GM19099 (cell line): Measurements from ENCODE around the gene ATXN1L.
A peak's percentile ranks its signal among the peaks of the same experiment; 100 is the strongest.

Source experiments
- POLR2A ChIP-seq: IDR thresholded peaks from 3 replicates; pipeline ENCODE4 v1.6.1; 2011; ENCODE audit warnings: low read depth; ENCODE audit not compliant: insufficient read length; ENCODE audit errors: extremely low read depth

Gene ATXN1L, protein sequence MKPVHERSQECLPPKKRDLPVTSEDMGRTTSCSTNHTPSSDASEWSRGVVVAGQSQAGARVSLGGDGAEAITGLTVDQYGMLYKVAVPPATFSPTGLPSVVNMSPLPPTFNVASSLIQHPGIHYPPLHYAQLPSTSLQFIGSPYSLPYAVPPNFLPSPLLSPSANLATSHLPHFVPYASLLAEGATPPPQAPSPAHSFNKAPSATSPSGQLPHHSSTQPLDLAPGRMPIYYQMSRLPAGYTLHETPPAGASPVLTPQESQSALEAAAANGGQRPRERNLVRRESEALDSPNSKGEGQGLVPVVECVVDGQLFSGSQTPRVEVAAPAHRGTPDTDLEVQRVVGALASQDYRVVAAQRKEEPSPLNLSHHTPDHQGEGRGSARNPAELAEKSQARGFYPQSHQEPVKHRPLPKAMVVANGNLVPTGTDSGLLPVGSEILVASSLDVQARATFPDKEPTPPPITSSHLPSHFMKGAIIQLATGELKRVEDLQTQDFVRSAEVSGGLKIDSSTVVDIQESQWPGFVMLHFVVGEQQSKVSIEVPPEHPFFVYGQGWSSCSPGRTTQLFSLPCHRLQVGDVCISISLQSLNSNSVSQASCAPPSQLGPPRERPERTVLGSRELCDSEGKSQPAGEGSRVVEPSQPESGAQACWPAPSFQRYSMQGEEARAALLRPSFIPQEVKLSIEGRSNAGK

GRCh38 chr16:71845639-71846430, at the start of gene ATXN1L:
TSS of gene ATXN1L (plus strand) at chr16:71845976. CDS start at chr16:71849741, 3,765 bp downstream.
- peak; percentile 80 for TF ChIP-seq POLR2A

DNA sequence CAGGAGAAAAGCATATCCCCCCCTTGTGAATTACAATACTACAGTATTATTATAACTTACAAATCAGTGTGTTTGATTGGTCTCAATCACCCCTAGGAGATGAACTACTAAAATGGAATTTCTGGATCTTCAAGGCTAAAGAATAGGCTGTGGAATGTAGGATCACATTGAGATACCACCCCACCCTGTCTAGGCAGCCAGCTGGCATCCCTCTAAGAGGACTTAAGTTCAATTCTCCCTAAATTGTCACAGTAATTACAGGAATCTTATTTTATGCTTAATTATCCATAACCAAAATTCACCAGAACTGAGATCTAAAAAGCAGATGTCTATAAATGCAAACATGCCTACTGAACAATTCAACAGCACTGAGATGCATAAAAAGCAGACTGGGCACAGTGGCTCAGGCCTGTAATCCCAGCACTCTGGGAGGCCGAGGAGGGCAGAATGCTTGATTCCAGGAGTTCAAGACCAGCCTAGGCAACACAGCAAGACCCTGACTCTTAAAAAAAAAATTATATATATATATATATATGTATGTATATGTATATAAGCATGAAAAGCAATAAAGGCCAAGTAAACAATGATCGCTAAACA, 49.2 kb upstream of the ATXN1L start:
- no peak for TF ChIP-seq POLR2A

- TF ChIP-seq POLR2A, result no peak
Observed at GRCh38 chr16:71803305-71803690, 42.5 kb upstream of the ATXN1L start.

DNA sequence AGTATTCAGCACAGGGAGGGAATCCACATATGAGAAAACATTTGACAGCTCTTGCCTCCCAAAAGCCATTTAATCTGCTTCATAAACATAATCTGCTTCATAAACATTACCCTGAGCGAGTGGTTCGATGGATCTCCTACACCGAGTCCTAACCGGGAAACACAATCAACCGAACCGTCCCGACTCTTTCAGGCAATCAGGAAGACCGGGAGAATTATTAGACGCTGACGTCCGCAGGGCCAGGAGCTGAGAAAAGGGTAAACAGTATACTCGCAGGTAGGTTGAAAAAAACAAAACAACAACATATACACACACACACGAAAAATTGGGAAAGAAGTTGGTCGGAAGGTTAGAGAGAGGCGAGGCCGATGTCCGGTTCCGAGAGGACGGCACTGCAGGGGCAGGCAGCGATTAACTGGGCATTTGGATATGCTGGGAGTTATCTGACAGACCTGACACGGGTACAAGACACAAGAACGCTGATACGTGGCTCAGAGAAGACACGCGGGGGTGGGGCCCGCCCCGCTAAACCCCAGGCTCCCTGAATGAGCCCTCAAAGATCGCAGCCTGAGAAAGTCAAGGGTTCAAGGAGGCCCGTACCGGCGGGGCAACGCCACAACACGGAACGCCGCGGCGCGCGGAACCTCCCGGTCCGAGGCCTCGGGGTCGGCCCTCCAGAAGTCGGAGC, 37.7 kb upstream of the ATXN1L start:
- TF ChIP-seq POLR2A, result no peak

DNA sequence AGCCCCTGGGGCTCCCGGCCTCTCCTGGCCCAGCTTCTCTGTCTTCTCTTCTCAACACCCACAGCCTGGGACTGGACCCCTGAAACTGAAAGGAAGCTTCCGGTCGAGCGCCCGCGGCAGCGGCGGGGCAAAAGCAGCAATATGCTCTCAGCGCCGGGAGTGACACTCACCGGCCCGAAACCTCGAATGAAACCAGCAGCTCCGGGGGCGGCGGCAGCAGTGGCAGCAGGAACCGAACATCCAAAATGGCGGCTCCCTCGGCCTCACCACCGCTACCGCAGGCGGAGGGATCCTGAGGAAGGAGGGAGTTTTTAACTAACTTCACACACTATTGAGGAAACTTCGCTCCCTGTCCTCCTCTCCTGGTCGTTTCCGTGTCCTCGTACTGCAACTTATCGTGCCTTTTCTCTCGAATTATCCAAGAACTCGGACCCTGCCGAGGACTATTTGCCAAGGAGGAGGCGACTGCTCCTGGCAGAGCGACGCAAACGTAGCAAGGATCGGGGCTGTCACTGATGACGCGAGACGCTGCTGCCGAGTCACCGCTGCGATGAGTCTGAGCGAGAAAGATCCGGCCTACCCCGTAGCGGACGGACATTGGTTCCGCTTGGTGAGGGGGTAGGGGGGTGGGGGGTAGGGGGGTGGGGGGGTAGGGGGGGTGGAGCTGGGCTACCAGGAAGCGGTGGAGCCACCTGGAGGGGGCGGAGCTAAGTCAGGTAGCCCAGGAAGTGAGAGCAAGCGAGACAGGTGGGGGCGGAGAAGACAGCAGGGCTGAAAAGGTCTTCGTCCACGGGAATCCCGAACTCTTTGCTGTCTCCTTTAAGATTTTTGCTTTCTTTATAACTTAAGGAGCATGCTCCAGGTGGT, 37.0 kb upstream of the ATXN1L start, which contains the start of gene AP1G1:
TSS of gene AP1G1 (minus strand) at position 242 of the 867 bp plus-strand sequence. CDS start 19,355 bp downstream, outside the sequence.
- peak; percentile 88 for TF ChIP-seq POLR2A

DNA sequence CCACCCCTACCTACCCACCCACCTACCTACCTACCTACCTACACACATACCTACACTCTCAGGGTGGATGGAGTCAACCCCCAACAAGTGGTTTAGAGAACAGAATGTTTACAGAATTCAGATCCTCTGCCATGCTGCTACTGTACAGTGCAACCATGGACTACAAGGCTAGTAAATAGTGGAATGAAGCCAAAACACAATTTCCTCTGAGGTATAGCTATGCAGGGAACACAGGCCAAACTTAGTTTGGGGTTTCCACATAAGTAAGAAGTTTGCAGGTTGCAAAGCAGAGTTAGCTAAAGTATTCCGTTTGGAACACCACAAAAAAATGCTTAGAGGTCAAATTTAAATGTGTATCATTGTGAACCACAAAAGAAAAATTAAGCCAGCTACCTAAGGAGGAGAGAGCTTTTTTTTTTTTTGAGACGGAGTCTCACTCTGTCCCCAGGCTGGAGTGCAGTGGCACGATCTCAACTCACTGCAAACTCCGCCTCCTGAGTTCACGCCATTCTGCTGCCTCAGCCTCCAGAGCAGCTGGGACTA, 34.4 kb upstream of the ATXN1L start:
- no peak for TF ChIP-seq POLR2A

- no peak for TF ChIP-seq POLR2A
Observed at GRCh38 chr16:71826533-71827017, 19.2 kb upstream of the ATXN1L start.

- TF ChIP-seq POLR2A, result no peak
Observed at GRCh38 chr16:71830359-71830758, 15.4 kb upstream of the ATXN1L start.

DNA sequence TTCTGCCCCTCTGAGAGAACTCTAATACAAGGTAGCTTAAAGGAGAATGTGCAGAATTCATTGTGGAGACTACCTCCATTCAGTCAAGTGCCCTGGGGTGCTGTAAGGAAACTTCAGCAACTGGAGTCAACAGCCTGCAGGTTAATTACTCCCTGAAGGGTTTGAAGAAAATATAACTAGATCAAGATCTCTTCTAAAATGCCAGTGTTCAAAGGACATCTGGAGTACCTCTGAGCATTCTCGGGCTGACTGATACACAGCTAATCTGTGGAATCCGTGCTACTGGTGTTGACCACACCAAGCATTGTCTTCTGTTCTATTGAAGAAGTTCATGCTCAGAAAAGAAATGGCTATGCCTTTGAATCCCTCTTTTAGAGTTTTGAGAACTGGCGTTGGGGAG, 11.5 kb upstream of the ATXN1L start:
- no peak for TF ChIP-seq POLR2A

GRCh38 chr16:71837150-71837549, 8.6 kb upstream of the ATXN1L start:
- TF ChIP-seq POLR2A, result no peak

- no peak for TF ChIP-seq POLR2A
Observed at GRCh38 chr16:71840052-71840451, 5.7 kb upstream of the ATXN1L start.

DNA sequence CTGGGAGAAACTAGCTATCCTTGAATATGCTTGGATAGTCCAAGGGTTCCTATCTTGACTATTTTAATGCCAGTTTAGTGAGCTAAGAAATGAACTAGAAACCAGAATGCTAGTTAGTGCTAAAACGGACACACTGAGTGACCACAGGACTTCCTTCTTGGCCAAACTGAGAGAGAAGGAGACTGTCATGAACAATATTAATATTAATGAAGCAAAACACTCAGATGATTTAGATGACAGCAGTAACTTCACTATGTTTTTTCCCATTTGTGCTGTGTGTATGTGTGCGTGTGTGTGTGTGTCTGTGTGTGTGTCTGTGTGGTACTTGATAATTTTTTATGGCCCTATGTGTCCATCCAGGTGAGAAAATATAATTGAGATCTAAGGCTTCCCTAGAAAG, 2.2 kb upstream of the ATXN1L start:
- no peak for TF ChIP-seq POLR2A

DNA sequence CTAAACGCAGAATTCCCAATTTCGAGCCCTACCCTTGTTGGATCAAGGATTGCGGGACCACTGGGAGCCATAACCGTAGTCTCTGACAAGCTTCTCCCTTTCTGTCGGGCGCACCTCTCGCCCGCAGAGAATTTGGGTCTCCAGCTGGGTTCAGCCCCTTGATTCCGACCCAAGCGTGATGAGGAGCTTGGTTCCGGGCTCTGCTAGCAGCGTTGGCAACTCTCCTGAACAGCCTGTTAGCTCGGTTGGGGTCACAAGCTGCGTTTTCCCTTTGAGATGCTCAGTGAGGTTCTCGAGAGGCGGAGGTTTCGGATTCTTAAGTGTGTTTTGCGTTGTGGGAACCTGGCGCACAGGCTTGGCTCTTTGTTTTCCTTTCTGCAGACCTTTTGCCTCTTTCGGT, 655 bp downstream of the ATXN1L start:
- TF ChIP-seq POLR2A, result no peak
